ENCODE measurements around the gene USP24.

DNA sequence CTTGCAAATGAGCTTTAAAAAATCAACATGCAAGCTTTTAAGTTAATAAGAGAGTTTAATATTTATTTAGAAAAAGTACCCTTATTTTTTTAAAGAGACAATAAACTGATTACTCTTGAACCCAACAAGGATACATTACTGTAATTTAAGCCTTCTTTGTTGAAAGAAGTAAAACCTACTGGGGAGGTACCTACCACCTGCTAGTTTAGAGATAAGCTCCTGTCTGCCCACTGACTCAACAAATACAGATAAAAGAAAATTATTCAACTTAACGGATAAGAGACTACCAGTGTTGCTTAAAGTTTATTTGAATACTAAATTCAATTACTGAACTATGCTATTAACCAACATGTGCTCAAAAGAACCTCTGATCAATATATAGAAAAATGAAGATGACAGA, 23.1 kb downstream of the USP24 start:
- TF ChIP-seq, protein P1, sequence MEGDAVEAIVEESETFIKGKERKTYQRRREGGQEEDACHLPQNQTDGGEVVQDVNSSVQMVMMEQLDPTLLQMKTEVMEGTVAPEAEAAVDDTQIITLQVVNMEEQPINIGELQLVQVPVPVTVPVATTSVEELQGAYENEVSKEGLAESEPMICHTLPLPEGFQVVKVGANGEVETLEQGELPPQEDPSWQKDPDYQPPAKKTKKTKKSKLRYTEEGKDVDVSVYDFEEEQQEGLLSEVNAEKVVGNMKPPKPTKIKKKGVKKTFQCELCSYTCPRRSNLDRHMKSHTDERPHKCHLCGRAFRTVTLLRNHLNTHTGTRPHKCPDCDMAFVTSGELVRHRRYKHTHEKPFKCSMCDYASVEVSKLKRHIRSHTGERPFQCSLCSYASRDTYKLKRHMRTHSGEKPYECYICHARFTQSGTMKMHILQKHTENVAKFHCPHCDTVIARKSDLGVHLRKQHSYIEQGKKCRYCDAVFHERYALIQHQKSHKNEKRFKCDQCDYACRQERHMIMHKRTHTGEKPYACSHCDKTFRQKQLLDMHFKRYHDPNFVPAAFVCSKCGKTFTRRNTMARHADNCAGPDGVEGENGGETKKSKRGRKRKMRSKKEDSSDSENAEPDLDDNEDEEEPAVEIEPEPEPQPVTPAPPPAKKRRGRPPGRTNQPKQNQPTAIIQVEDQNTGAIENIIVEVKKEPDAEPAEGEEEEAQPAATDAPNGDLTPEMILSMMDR (IDR thresholded peaks at IDR 0.05), result no peak
- TF ChIP-seq POLR2A (IDR thresholded peaks at IDR 0.05), result no peak
